ENCODE measurements around the gene LRRIQ4. TPM values are rescaled to one million over a fixed set of nuclear protein-coding genes. Genes with fewer than 3 reads are reported as not detected.

LRRIQ4 gene
- total RNA-seq, 2 experiments from 2014 or later: not detected

DNA sequence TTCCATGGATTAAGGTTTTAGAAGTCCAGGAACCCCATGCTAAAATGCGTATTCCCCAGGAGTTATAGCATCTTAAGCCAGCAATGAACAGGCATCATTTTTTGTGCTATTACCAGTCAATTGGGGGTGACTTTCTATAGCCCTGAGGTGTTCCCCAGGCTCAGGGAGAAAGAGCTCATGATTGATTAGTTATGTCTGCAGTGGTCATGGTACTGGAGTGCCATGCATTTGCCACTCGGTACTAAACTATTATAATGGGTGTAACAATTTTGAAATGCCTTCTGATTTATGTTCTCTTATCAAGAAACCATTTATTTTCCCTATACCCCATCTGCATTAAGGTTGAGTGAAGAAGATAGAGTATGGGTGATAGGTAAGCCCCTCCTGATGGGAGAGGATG is 45.1 kb downstream of the LRRIQ4 start:
- TF ChIP-seq, protein P1, sequence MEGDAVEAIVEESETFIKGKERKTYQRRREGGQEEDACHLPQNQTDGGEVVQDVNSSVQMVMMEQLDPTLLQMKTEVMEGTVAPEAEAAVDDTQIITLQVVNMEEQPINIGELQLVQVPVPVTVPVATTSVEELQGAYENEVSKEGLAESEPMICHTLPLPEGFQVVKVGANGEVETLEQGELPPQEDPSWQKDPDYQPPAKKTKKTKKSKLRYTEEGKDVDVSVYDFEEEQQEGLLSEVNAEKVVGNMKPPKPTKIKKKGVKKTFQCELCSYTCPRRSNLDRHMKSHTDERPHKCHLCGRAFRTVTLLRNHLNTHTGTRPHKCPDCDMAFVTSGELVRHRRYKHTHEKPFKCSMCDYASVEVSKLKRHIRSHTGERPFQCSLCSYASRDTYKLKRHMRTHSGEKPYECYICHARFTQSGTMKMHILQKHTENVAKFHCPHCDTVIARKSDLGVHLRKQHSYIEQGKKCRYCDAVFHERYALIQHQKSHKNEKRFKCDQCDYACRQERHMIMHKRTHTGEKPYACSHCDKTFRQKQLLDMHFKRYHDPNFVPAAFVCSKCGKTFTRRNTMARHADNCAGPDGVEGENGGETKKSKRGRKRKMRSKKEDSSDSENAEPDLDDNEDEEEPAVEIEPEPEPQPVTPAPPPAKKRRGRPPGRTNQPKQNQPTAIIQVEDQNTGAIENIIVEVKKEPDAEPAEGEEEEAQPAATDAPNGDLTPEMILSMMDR (IDR thresholded peaks at IDR 0.05): no peak
- CTCF ChIA-PET: no interaction called here
- Mint-ChIP-seq H3K4me3 (no peak overlapping the region), H3K4me1 (ENCODE audit: low read depth) (no peaks in the 10 kb centered on the region), H3K36me3 (ENCODE audit: low read depth) (no peaks in the 10 kb centered on the region), H3K27me3 (peaks cover 30% of the 10 kb centered on the region), H3K9me3 (no peaks in the 10 kb centered on the region), H3K27ac (no peak overlapping the region)
- Histone ChIP-seq H3K27me3 (ENCODE audit: control insufficient read depth in 1 of 2, insufficient read depth in 2 of 2, low read length in 2 of 2) (peaks cover 0 to 3% of the 10 kb centered on the region in 2 experiments), H3K4me1 (ENCODE audit: insufficient read depth, low read length) (no peaks in the 10 kb centered on the region), H3K27ac (ENCODE audit: low read depth in 1 of 2, low read length in 2 of 2) (no peak overlapping the region), H3K9me3 (ENCODE audit: control insufficient read depth in 1 of 2, insufficient read depth in 1 of 2, low read length in 2 of 2) (no peaks in the 10 kb centered on the region), H3K4me3 (ENCODE audit: low read length) (no peak overlapping the region), H3K36me3 (ENCODE audit: insufficient read depth, low read length) (no peaks in the 10 kb centered on the region)
- intact Hi-C loops (cut with DNase I, micrococcal nuclease): no loop called here
- ATAC-seq (ENCODE audit: poor library complexity): no peak
- POLR2A ChIA-PET: interaction anchor here (1.7 kb wide), 1 partner anchor 15 kb away, joined by 8 read pairs; no protein-coding TSS in a partner anchor
- no peak for DNase-seq

DNA sequence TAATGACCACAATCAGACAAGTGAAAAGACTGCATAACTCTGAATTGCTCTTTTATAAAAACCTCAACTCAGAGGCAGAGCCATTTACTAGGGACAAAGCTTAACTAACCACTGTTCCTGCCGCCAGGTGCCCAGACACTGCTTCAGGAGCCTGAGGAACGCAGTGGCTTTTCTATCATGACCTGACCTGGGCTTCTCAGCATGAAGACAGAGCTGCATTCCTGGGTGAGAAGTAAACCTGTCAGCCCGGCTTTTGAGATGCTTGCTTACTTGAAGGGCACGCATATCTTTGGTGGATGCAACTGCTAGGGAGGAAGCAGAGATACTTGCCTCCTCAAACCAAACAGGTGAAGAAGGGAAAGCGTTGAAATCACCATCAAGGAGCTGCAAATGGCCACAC is 49.2 kb downstream of the LRRIQ4 start:
- POLR2A ChIA-PET: interaction anchor here (0.6 to 3.2 kb wide), 3 partner anchors 104 to 200 kb away, joined by 3 to 15 read pairs (median 4); partner anchors contain the start of gene SEC62
- H3K36me3 Mint-ChIP-seq (ENCODE audit: low read depth): no peaks in the 10 kb centered on the region
- Histone ChIP-seq H3K9me3 (ENCODE audit: control insufficient read depth in 1 of 2, insufficient read depth in 1 of 2, low read length in 2 of 2) (no peaks in the 10 kb centered on the region), H3K27ac (ENCODE audit: low read depth in 1 of 2, low read length in 2 of 2) (no peak overlapping the region), H3K36me3 (ENCODE audit: insufficient read depth, low read length) (no peaks in the 10 kb centered on the region), H3K4me1 (ENCODE audit: insufficient read depth, low read length) (peaks cover 19% of the 10 kb centered on the region), H3K4me3 (ENCODE audit: low read length) (no peak overlapping the region), H3K27me3 (ENCODE audit: control insufficient read depth in 1 of 2, insufficient read depth in 2 of 2, low read length in 2 of 2) (no peaks in the 10 kb centered on the region)
- H3K9me3 Mint-ChIP-seq: no peaks in the 10 kb centered on the region
- CTCF ChIA-PET: no interaction called here
- intact Hi-C loops (cut with DNase I, micrococcal nuclease): loop anchor here (2.0 to 10.0 kb wide), 9 partner anchors 99 to 951 kb away; partner anchors contain the start of genes GPR160 (in 1 of the 2), PHC3 (in 1 of the 2) and SEC62 (in 1 of the 2)
- no peak for ATAC-seq (ENCODE audit: poor library complexity)
- H3K27ac Mint-ChIP-seq: no peak overlapping the region
- no peak overlapping the region for H3K4me3 Mint-ChIP-seq
- no peak for DNase-seq
- H3K4me1 Mint-ChIP-seq (ENCODE audit: low read depth): peaks cover 26% of the 10 kb centered on the region
- TF ChIP-seq, protein P1 (IDR thresholded peaks at IDR 0.05): no peak
- H3K27me3 Mint-ChIP-seq: peaks cover 5% of the 10 kb centered on the region

DNA sequence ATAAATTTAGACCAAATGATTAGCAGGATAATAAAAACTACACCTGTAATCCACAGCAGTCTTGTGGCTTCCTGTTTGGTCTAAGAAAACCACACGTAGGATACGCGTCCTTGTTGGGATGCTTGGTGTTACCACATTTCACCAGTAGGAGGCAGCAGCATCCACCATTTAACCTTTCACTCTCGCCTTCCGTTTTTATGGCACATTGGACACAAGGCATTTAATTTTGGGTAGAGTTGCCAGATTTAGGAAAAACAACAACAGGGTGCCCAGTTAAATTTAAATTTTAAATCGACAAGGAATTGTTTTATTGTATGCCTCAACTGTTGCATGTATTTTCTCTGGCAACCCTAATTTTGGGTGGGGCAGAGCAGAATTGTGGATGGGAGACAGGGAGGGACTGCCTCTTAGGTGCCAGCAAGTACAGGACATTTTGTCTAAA is 50.8 kb downstream of the LRRIQ4 start:
- H3K36me3 ChIP-seq (ENCODE audit: insufficient read depth, low read length): no peaks in the 10 kb centered on the region
- H3K27ac Mint-ChIP-seq: no peak overlapping the region
- H3K4me3 Mint-ChIP-seq: no peak overlapping the region
- no peaks in the 10 kb centered on the region for H3K36me3 Mint-ChIP-seq (ENCODE audit: low read depth)
- peaks cover 29% of the 10 kb centered on the region for H3K4me1 Mint-ChIP-seq (ENCODE audit: low read depth)
- TF ChIP-seq, protein P1 (IDR thresholded peaks at IDR 0.05): peak; percentile 98
- peaks cover 19% of the 10 kb centered on the region for H3K4me1 ChIP-seq (ENCODE audit: insufficient read depth, low read length)
- H3K27me3 Mint-ChIP-seq: peaks cover 5% of the 10 kb centered on the region
- H3K9me3 ChIP-seq (ENCODE audit: control insufficient read depth in 1 of 2, insufficient read depth in 1 of 2, low read length in 2 of 2): no peaks in the 10 kb centered on the region
- H3K4me3 ChIP-seq (ENCODE audit: low read length): no peak overlapping the region
- ATAC-seq (ENCODE audit: poor library complexity) (peak; percentile 81), DNase-seq (peak; percentile 43 to 87 (median 52))
- ChIA-PET POLR2A (interaction anchor here (0.8 to 3.2 kb wide), 2 partner anchors 14 to 103 kb away, joined by 4 to 15 read pairs; partner anchors contain the start of gene SEC62), CTCF (interaction anchor here (0.9 to 1.2 kb wide), 4 partner anchors 90 to 174 kb away, joined by 3 to 4 read pairs (median 3); partner anchors contain the start of gene MYNN)
- no peaks in the 10 kb centered on the region for H3K9me3 Mint-ChIP-seq
- intact Hi-C loops (cut with DNase I, micrococcal nuclease): loop anchor here (1.0 to 10.0 kb wide), 11 partner anchors 101 to 949 kb away; partner anchors contain the start of genes SEC62 (in 2 of the 2), GPR160 (in 1 of the 2) and PHC3 (in 1 of the 2)
- no peaks in the 10 kb centered on the region for H3K27me3 ChIP-seq (ENCODE audit: control insufficient read depth in 1 of 2, insufficient read depth in 2 of 2, low read length in 2 of 2)
- H3K27ac ChIP-seq (ENCODE audit: low read depth in 1 of 2, low read length in 2 of 2): no peak overlapping the region

Data from CD4-positive, alpha-beta T cell (primary cell).